ENCODE measurements around the gene SCUBE3. TPM values are rescaled to one million over a fixed set of nuclear protein-coding genes. Genes with fewer than 3 reads are reported as not detected.

SCUBE3 gene
- total RNA-seq, 4 donors from 2014 or later = 0.37 to 0.68 (median 0.52) TPM

GRCh38 chr6:35170891-35171290 is 42.9 kb upstream of the SCUBE3 start:
- intact Hi-C loops (cut with DNase I; ENCODE audit: low total_unique reads) (no loop called here), in situ Hi-C loops (cut with MboI; ENCODE audit: low pct_ligation_motif_present in 1 of 4, low pct_unique_long_range_greater_than_20kb in 1 of 4, low sequenced_read_pairs in 3 of 4) (no loop called here)
- H3K4me3 ChIP-seq = no peak overlapping the region
- 95 to 100% methylated on average over 2 to 3 of the region's 3 CpGs for WGBS, 2 donors (ENCODE audit: low coverage in 1 of 2)
- H3K27me3 ChIP-seq = no peaks in the 10 kb centered on the region
- H3K27ac ChIP-seq = no peak overlapping the region
- peaks cover 8 to 12% (median 10%) of the 10 kb centered on the region in 4 donors for H3K4me1 ChIP-seq
- H3K9me3 ChIP-seq = no peaks in the 10 kb centered on the region
- TF ChIP-seq EP300 (IDR thresholded peaks at IDR 0.05; ENCODE audit: low read depth) = no peak
- TF ChIP-seq POLR2A (IDR thresholded peaks at IDR 0.05) = no peak
- no peak for TF ChIP-seq CTCF (IDR thresholded peaks at IDR 0.05)
- TF ChIP-seq POLR2AphosphoS5 (IDR thresholded peaks at IDR 0.05) = no peak
- DNase-seq = no peak
- no peaks in the 10 kb centered on the region for H3K36me3 ChIP-seq

- Histone ChIP-seq H3K4me3 (no peak overlapping the region), H3K27me3 (no peaks in the 10 kb centered on the region), H3K36me3 (no peaks in the 10 kb centered on the region), H3K4me1 (no peaks in the 10 kb centered on the region), H3K9me3 (no peaks in the 10 kb centered on the region), H3K27ac (no peak overlapping the region)
- TF ChIP-seq EP300 (IDR thresholded peaks at IDR 0.05; ENCODE audit: low read depth) (no peak), POLR2A (IDR thresholded peaks at IDR 0.05) (no peak), POLR2AphosphoS5 (IDR thresholded peaks at IDR 0.05) (no peak), CTCF (IDR thresholded peaks at IDR 0.05) (no peak)
- in situ Hi-C loops (cut with MboI; ENCODE audit: low pct_ligation_motif_present in 1 of 4, low pct_unique_long_range_greater_than_20kb in 1 of 4, low sequenced_read_pairs in 3 of 4) (no loop called here), intact Hi-C loops (cut with DNase I; ENCODE audit: low total_unique reads) (no loop called here)
- WGBS, 2 donors (ENCODE audit: low coverage in 1 of 2) = 50 to 81% methylated on average over 1 to 5 of the region's 5 CpGs
- no peak for DNase-seq
These were observed 40.7 kb upstream of the SCUBE3 start for GRCh38 chr6:35173044-35173426.

- Histone ChIP-seq H3K4me3 (no peak overlapping the region), H3K4me1 (no peaks in the 10 kb centered on the region), H3K27me3 (no peaks in the 10 kb centered on the region), H3K27ac (no peak overlapping the region), H3K36me3 (no peaks in the 10 kb centered on the region), H3K9me3 (no peaks in the 10 kb centered on the region)
- WGBS, 2 donors (ENCODE audit: low coverage in 1 of 2) = 40 to 65% methylated on average over 4 to 7 of the region's 7 CpGs
- in situ Hi-C loops (cut with MboI; ENCODE audit: low pct_ligation_motif_present in 1 of 4, low pct_unique_long_range_greater_than_20kb in 1 of 4, low sequenced_read_pairs in 3 of 4) (no loop called here), intact Hi-C loops (cut with DNase I; ENCODE audit: low total_unique reads) (no loop called here)
- TF ChIP-seq POLR2AphosphoS5 (IDR thresholded peaks at IDR 0.05) (no peak), CTCF (IDR thresholded peaks at IDR 0.05) (no peak), POLR2A (IDR thresholded peaks at IDR 0.05) (no peak), EP300 (IDR thresholded peaks at IDR 0.05; ENCODE audit: low read depth) (no peak)
- DNase-seq = no peak
These were observed 40.2 kb upstream of the SCUBE3 start for GRCh38 chr6:35173427-35174087.

- in situ Hi-C loops (cut with MboI; ENCODE audit: low pct_ligation_motif_present in 1 of 4, low pct_unique_long_range_greater_than_20kb in 1 of 4, low sequenced_read_pairs in 3 of 4) = no loop called here
- no peaks in the 10 kb centered on the region for H3K36me3 ChIP-seq
- no peak for DNase-seq
- intact Hi-C loops (cut with DNase I; ENCODE audit: low total_unique reads) = no loop called here
- WGBS, 2 donors (ENCODE audit: low coverage in 1 of 2) = 65 to 80% methylated on average over 1 to 2 of the region's 2 CpGs
- H3K27me3 ChIP-seq = no peaks in the 10 kb centered on the region
- H3K4me1 ChIP-seq = no peaks in the 10 kb centered on the region
- H3K9me3 ChIP-seq = no peaks in the 10 kb centered on the region
- no peak overlapping the region for H3K4me3 ChIP-seq
- TF ChIP-seq POLR2A (IDR thresholded peaks at IDR 0.05) (no peak), POLR2AphosphoS5 (IDR thresholded peaks at IDR 0.05) (no peak), CTCF (IDR thresholded peaks at IDR 0.05) (no peak), EP300 (IDR thresholded peaks at IDR 0.05; ENCODE audit: low read depth) (no peak)
- no peak overlapping the region for H3K27ac ChIP-seq
These were observed 39.7 kb upstream of the SCUBE3 start for GRCh38 chr6:35174088-35174434.
